ENCODE measurements around the gene IDH2.

The IDH2 gene

DNA sequence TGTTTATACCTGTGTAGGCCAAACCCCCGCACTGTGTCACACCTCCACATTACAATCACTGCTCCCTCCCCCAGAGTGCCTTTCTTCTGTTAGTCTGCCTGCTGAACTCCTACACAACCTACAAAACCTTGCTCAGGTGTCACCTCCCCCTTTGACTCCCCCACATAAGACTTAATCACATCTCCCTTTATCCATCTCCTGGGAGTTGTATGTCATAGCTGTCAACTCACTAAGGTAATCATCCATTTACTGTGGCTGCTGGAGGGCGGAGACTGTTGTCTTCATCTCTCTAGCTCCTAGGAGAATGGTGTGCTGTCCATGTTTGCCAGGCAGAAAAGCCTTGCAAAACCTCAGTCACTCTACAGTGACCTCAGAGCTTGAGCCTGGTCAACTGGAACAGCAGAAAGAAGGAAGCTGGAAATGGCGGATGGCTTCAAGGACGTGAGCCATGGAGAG lies 57.3 kb downstream of the IDH2 start:
- no peak for DNase-seq (ENCODE audit: low read depth in 1 of 2, low spot score in 1 of 2)

DNA sequence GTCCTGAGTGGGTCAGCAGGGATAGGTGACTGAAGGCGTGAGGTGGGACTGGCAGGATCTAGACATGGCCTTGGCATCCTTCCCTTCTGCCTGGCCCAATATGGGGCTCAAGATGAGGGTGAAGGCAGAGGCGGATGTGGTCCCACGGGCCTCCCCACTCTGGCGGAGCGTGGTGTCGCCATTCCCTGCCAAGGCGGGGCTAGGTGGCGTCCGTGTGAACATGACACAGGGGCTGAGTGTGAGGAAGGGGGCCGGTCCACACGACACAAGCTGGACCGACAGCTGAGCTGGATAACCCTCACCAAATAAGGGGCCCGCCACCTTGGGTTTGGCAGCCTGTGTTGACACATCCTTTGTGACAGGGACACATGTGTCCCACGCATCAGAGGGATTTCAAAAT lies 58.1 kb downstream of the IDH2 start:
- no peak for DNase-seq (ENCODE audit: low read depth in 1 of 2, low spot score in 1 of 2)

DNA sequence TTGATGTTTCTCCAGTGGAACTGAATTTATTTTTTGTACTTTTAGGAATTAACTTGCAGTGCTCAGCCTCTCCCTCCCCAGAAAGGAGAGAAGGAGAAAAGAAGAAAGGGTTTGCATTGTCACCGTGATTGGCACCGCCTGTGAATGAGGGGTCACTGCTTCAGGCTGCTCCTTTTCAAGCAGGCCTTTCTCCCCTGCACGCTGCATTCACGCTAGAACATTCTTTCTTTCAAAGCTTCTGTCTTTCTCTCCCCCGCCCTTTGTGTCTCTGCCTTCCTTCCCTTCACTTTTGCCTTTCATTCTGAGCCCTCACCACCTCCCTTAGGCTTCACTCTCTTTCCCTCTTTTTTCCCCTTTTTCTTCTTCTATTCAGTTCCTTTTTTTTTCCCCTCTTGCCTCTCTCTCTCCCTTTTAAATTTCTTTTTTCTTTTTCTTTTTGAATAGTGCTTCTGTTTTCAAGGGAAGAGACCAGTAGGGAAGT lies 58.7 kb downstream of the IDH2 start:
- DNase-seq (ENCODE audit: low read depth in 1 of 2, low spot score in 1 of 2): no peak

DNA sequence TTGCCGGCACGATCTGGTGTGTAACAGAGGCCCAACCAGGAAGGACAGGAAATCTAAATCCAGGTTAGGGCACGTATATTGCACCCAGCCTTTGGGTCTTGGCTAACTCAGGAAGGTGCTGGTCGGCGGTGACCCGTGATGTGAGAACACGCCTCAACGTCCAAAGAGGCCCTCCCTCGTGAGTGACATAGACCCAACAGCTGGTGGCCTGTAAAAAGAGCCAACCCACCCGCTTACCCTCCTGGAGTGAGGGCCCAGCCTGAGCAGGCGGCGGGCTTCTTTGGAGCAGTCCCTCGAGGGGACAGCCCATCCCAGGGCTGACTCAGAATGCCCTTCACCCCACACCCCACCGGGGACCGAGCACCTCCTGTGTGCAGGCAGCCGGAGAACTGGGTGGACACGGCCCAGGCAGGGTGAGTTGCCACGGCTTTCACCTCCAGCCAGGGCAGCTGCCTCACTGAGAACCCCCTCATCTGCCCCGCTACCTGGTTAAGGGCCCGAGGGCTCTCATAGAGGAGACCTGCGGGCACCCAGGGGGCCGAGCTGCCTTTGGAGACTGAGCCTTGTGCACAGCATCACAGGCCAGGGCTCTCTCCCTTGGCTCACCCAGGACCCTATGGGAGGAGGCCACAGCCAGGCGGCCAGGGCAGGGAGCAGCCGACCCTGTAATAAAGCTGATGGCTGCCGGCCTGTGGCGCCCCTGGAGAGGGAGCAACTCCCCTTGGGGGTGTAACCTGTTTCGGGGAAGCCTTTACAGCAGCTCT lies 59.3 kb downstream of the IDH2 start:
- DNase-seq (ENCODE audit: low read depth in 1 of 2, low spot score in 1 of 2): no peak

DNA sequence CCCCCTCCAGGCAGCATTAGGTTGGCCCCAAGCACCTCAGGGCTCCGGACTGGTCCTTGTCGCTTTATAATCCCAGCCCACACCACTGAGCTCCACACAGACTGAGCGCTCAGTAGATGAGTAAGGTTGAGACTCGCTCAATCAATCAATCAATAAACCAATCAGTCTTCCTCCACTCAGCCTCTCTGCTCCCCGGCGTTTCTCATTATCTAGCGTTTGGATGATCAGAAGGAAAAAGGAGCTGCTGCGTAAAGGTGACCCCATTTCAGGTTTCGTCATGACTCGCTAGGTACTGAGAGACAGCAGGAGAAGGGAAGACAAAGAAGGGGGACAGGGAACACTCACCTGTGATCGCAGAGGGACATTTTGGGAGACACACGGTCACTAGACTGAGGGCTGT lies 59.9 kb downstream of the IDH2 start:
- DNase-seq (ENCODE audit: low read depth in 1 of 2, low spot score in 1 of 2): no peak

DNA sequence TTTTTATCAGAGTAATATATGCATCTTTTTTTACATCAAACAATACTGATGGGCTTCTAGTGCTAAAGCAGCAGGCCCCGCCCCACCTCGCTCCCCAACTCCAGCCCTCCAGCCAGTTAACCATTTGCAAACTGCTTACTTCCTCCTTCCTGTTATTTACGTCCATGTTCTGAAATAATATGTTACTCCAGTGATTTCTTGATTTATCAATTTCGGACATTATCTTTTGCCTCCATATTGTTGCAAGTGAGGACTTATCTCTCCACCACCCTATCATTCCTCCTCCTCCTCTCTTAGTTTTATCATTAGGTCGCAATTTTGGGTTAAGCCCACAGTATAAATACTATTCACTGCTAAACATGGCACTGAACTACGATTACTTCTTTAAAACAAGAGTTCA lies 61.6 kb downstream of the IDH2 start:
- no peak for DNase-seq (ENCODE audit: low read depth in 1 of 2, low spot score in 1 of 2)

DNA sequence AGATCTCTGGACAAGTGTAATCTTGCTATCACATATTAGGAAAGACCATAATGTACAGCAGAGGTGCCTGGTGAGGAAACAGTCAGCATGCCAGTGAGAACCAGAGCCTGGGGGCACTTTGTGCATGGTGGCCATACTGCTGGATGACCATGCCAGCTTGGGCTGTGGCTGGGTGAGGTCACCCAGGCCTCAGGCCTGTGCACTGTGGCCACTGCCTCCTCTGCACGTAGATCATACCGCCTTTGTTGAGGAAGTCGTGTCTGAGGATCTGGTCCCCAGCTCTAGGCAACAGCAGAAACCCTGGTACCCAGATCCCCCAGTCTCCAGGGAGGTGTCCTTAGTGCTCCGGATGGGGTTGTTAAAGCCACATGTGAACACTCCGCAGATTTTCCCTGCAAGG lies 62.3 kb downstream of the IDH2 start:
- no peak for DNase-seq (ENCODE audit: low read depth in 1 of 2, low spot score in 1 of 2)

DNA sequence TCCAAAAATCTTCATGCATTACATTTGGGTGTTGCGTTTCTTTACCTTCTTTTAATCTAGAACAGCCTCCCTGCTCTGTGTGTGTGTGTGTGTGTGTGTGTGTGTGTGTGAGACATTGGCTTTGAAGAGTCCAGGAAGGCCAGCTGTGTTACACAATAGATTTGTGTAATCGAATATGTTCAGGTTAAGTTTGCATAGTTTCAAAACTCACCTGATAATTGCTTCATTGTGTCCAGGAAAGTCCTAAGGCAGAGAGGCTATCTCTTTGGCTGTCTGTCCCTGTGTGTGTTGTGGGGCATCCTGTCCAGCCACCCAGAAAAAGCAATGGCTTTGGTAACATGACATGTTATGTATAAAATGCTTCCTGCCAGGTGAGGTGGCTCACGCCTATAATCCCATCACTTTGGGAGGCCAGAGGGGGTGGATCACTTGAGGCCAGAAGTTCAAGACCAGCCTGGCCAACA lies 63.6 kb downstream of the IDH2 start:
- no peak for DNase-seq (ENCODE audit: low read depth in 1 of 2, low spot score in 1 of 2)

DNA sequence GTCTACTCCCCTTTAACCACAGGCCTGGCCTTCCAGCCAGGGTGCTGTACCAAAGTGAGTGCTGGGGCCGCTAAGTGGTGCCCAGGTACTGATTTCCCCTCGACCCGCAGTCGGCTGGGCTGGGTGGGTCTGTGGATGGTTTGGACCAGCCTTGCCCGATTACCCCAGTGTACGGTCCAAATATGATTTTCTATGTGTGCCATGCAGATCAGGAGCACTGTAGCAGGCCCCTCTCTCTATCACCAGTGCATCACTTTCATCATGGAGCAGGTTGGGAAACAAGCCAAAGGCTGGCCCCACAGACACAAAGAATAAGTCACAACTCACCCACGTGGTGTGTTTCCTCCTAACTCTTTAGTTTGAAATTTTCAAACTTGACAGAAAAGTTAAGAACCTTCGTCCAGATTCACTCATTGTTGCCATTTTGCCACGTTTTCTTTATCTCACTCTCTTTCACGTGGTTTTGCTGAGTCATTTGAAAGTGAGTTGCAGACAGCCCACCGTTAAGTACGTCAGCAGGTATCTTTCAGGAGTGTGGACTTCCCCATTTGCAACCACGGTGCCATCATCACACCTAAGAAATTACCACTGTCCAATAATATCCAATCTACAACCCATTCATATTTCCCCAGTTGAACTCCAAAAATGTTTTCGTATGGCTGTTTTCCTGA lies 64.2 kb downstream of the IDH2 start:
- peak in 1 of 2 donors; percentile 13 for DNase-seq (ENCODE audit: low read depth in 1 of 2, low spot score in 1 of 2)

DNA sequence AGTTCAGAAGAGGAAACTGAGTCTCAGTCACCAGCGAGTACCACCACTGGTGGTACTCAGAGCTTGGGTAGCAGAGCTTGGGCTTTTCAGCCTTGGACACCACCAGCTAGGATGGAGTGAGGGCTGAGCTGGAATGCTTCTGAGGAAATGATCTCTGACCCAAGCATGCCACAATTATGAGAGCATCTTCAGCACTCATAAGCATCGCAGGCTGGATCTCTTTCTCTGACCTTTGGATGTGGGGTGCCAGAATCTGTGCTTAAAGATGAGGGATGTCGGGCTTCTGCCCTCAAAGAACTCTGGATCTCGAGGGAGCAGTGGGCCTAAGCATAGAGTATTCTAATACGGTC lies 64.8 kb downstream of the IDH2 start:
- no peak for DNase-seq (ENCODE audit: low read depth in 1 of 2, low spot score in 1 of 2)

DNA sequence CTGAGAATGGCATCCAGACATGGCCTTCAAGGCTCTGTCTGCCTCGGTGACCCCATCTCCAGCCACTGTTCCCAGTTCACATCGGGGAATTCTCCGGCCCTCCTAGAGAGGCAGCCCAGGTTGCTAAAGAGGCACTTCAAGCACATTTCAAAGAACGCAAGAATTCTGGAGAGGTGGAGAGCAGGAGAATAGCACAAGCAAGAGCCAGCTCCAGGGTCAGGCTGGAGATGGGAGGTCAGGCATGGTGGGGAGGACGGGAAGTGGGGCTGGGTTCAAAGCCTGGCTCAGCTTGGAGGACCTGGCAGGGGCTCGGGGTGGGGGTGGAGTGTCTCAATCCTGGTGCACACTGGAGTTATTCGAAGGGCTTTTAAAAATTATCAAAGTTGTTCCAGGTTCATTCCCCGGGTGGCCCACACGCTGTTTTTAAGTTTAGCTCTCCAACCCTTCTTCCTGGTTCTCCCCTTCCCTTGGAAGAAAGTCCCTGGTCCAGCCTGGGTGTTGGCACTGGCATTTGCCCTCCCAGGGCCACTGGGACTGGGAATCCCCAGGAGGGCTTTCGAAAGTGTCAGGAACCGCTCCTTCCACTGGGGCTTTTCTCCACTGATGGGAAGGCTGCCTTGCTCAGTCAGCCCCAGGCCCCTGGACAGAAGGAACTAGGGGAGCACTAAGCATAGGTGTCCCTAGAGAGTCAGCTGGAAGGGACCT lies 65.3 kb downstream of the IDH2 start:
- no peak for DNase-seq (ENCODE audit: low read depth in 1 of 2, low spot score in 1 of 2)

DNA sequence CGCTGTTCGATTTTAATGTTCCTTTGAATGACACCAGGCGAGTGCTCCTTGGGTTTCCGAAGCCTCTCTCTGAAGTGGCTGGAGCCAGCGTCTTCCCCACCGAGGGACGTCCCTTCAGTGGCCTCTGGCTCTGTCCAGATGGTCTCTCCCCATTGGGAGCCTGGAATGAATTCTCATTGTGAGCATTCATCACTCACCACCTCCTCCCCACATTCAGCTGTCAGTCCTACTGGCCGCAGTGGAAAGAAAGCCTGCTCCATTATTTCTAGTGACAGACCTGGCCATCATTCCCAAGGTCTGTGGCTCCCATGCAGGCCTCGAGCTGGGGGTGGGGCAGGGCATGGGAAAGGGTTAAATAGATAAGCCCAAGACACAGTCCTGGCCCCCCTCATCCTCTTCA lies 65.9 kb downstream of the IDH2 start:
- no peak for DNase-seq (ENCODE audit: low read depth in 1 of 2, low spot score in 1 of 2)

DNA sequence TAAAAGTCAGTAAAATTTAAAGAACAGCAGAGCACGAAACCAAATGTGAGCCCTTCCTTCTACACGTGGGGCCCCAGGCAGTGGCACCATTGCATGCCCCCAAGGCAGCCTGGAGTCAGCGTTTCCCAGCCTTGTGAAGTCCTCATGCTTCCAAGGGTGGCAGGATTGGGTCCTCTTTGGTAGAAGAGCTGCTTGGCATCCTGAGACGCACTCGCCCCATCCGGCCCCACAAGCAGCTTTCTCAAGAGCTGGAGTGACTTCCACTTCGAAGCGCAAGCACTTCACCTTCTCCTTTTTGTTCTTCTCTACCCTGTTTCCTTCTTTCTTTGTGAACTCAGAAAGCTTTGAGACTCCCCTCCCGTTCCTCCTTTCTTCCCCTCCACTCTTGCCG lies 66.4 kb downstream of the IDH2 start:
- no peak for DNase-seq (ENCODE audit: low read depth in 1 of 2, low spot score in 1 of 2)

DNA sequence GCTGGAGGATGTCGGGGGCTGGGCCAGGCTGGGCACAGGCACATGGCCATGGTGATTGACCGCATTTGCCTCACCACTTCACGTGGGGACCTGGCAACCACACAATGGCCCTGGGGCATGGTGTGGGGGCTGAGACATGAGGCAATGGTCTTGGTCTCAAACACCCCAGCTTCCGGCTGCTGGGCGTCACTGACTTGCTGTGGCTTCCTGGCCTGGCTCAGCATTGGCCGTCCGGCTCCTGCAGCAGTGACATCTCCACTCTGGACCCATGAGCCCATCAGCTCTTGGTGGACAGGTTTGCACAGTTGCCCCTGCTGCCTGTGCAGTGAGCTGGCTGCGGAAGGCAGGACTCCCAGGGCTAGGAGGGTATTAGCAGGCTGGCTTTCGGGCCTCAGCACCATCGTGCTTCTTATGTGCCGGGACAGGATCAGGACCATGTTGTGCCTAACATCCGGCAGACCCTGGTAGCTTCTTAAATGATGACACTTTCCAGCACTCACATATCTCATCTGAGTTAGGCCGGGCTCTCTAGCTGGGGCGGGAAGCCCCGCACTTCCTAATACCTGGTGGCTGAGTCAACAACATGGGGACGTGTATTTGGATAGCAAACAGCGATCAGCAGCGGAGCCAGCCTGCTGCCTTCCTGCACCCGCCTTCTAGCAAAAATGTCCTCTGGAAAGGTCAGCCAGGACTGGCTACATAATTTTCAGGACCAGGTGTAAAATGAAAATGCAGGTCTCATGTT lies 67.0 kb downstream of the IDH2 start:
- no peak for DNase-seq (ENCODE audit: low read depth in 1 of 2, low spot score in 1 of 2)

DNA sequence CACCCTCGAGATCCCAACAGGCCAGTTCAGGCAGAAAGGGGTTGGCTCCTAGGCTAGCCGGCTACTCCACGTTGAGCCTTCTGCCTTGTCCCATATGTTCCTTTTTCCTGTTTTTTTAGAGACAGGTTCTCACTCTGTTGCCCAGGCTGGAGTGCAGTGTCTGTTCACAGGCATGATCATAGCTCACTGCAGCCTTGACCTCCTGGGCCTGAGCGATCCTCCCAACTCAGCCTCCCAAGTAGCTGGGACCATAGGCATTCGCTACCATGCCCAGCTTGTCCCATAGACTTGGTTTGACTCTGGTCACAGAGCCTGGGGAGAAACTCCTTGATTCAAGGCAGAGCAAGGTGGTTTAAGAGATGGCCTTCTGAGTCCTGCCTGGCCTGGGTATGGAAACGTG lies 68.8 kb downstream of the IDH2 start:
- no peak for DNase-seq (ENCODE audit: low read depth in 1 of 2, low spot score in 1 of 2)

Measured in activated T-helper 1 cell treated with anti-CD3 and anti-CD28 coated beads, Interleukin-2, amount 50 U/mL, for 16 hours (primary cell).